CD4-positive, alpha-beta T cell (primary cell): ENCODE data around the gene ADARB2. TPM values are rescaled to one million over a fixed set of nuclear protein-coding genes. Genes with fewer than 3 reads are reported as not detected.

Experiments
- ATAC-seq: fragments of 200-7000 bp; cut with Tn5 transposase; one replicate; pipeline ENCODE4 v1.10.0; 2022; ENCODE audit warnings: mild to moderate bottlenecking; ENCODE audit not compliant: poor library complexity
- CTCF ChIA-PET: fragments of 350-600 bp; sonication (Branson Sonifier 250); formaldehyde crosslinking; loops from one replicate; lab custom pipeline; 2021; ENCODE audit warnings: antibody characterized with exemption, inconsistent platforms; lab: Charles Lee
- POLR2A ChIA-PET: fragments of 350-600 bp; sonication (Branson Sonifier 250); formaldehyde crosslinking; loops from one replicate; lab custom pipeline; 2021; ENCODE audit warnings: antibody characterized with exemption, inconsistent platforms; lab: Charles Lee
- DNase-seq, 14 experiments: peaks; one replicate each; pipeline ENCODE4 v3.0.0-alpha.2; 2013 to 2020; ENCODE audit warnings: mixed read lengths in 2 of 14
- H3K27ac ChIP-seq, 2 donors: one replicate each; pipeline versions ENCODE4 v1.5.1 to v1.7.0; 2013; ENCODE audit warnings: low read length in 2 of 2, low read depth in 1 of 2, mild to moderate bottlenecking in 1 of 2
- H3K27me3 ChIP-seq, 2 experiments: 1 replicate in 1 of 2; 2 replicates in 1 of 2; pipeline versions ENCODE4 v1.6.1 to v1.7.0; 2013; ENCODE audit warnings: low read length in 2 of 2, control low read depth in 1 of 2, mild to moderate bottlenecking in 1 of 2, moderate library complexity in 1 of 2; ENCODE audit not compliant: insufficient read depth in 2 of 2, control insufficient read depth in 1 of 2
- H3K36me3 ChIP-seq: one replicate; pipeline ENCODE4 v1.6.1; 2013; ENCODE audit warnings: low read length, control low read depth; ENCODE audit not compliant: insufficient read depth
- H3K4me1 ChIP-seq: one replicate; pipeline ENCODE4 v1.6.1; 2013; ENCODE audit warnings: low read length, control low read depth; ENCODE audit not compliant: insufficient read depth
- H3K4me3 ChIP-seq: one replicate; pipeline ENCODE4 v1.5.1; 2013; ENCODE audit warnings: mild to moderate bottlenecking, low read length, moderate library complexity
- H3K9me3 ChIP-seq, 2 experiments: 1 replicate in 1 of 2; 2 replicates in 1 of 2; pipeline versions ENCODE4 v1.6.1 to v1.7.0; 2013; ENCODE audit warnings: low read length in 2 of 2, mild to moderate bottlenecking in 2 of 2, control low read depth in 1 of 2, moderate library complexity in 1 of 2; ENCODE audit not compliant: control insufficient read depth in 1 of 2, insufficient read depth in 1 of 2
- H3K27ac Mint-ChIP-seq: one replicate; pipeline ENCODE4 v1.8.0; 2020; ENCODE audit warnings: mixed read lengths
- H3K27me3 Mint-ChIP-seq: one replicate; pipeline ENCODE4 v1.8.0; 2021; ENCODE audit warnings: mixed read lengths
- H3K36me3 Mint-ChIP-seq: one replicate; pipeline ENCODE4 v1.8.0; 2021; ENCODE audit warnings: low read depth, mixed read lengths
- H3K4me1 Mint-ChIP-seq: one replicate; pipeline ENCODE4 v1.8.0; 2021; ENCODE audit warnings: low read depth, mixed read lengths
- H3K4me3 Mint-ChIP-seq: one replicate; pipeline ENCODE4 v1.8.0; 2020; ENCODE audit warnings: mild to moderate bottlenecking, mixed read lengths
- H3K9me3 Mint-ChIP-seq: one replicate; pipeline ENCODE4 v1.8.0; 2020; ENCODE audit warnings: mixed read lengths
- CTCF ChIP-seq: fragments of 200-600 bp; IDR thresholded peaks from one replicate; pipeline ENCODE4 v1.8.0; 2022; ENCODE audit warnings: antibody characterized with exemption, mild to moderate bottlenecking
- intact Hi-C, 2 experiments: fragments of 100-400 bp; cut with DNase I in 1 of 2; cut with micrococcal nuclease in 1 of 2; formaldehyde crosslinking; loops; one replicate each; pipeline versions ENCODE4 v1.15.1 to v1.9.0; 2023 to 2025; cut with DNase I, micrococcal nuclease
- total RNA-seq, 174 experiments: library from RNA in 2 of 174; stranded (reverse) in 2 of 174; gene quantifications; one replicate each; pipeline ENCODE4 v1.2.3 and lab custom pipeline; 2021 to 2026

Gene ADARB2
- total RNA-seq, 2 experiments from 2014 or later = 0.14 TPM; not detected in 1

- ChIA-PET POLR2A (no interaction called here), CTCF (no interaction called here)
- Mint-ChIP-seq H3K4me1 (no peaks in the 10 kb centered on the region), H3K4me3 (no peak overlapping the region), H3K36me3 (no peaks in the 10 kb centered on the region), H3K27me3 (no peaks in the 10 kb centered on the region), H3K27ac (no peak overlapping the region), H3K9me3 (no peaks in the 10 kb centered on the region)
- H3K9me3 ChIP-seq = peaks cover 0 to 10% of the 10 kb centered on the region in 2 experiments
- no peaks in the 10 kb centered on the region for H3K36me3 ChIP-seq
- H3K27ac ChIP-seq = no peak overlapping the region
- DNase-seq (no peak), ATAC-seq (no peak)
- H3K4me1 ChIP-seq = no peaks in the 10 kb centered on the region
- intact Hi-C loops = no loop called here
- no peaks in the 10 kb centered on the region for H3K27me3 ChIP-seq
- no peak for TF ChIP-seq CTCF
- H3K4me3 ChIP-seq = no peak overlapping the region
Measured at GRCh38 chr10:1204434-1205326, 532.6 kb downstream of the ADARB2 start.

- no peaks in the 10 kb centered on the region for H3K9me3 Mint-ChIP-seq
- H3K4me1 Mint-ChIP-seq = no peaks in the 10 kb centered on the region
- DNase-seq (no peak), ATAC-seq (no peak)
- no peak overlapping the region for H3K27ac Mint-ChIP-seq
- no peak for TF ChIP-seq CTCF
- no peaks in the 10 kb centered on the region for H3K27me3 Mint-ChIP-seq
- Histone ChIP-seq H3K9me3 (peaks cover 0 to 13% of the 10 kb centered on the region in 2 experiments), H3K4me3 (no peak overlapping the region), H3K36me3 (no peaks in the 10 kb centered on the region), H3K27ac (no peak overlapping the region), H3K4me1 (no peaks in the 10 kb centered on the region), H3K27me3 (peaks cover 0 to 3% of the 10 kb centered on the region in 2 experiments)
- ChIA-PET POLR2A (no interaction called here), CTCF (no interaction called here)
- H3K36me3 Mint-ChIP-seq = no peaks in the 10 kb centered on the region
- no peak overlapping the region for H3K4me3 Mint-ChIP-seq
- intact Hi-C loops = no loop called here
Measured at GRCh38 chr10:1203704-1204103, 533.6 kb downstream of the ADARB2 start.

GRCh38 chr10:1203216-1203615 is 534.1 kb downstream of the ADARB2 start:
- peaks cover 0 to 3% of the 10 kb centered on the region in 2 experiments for H3K27me3 ChIP-seq
- DNase-seq (no peak), ATAC-seq (no peak)
- no peaks in the 10 kb centered on the region for H3K36me3 Mint-ChIP-seq
- no peak overlapping the region for H3K4me3 ChIP-seq
- ChIA-PET CTCF (no interaction called here), POLR2A (no interaction called here)
- no peaks in the 10 kb centered on the region for H3K27me3 Mint-ChIP-seq
- peaks cover 0 to 13% of the 10 kb centered on the region in 2 experiments for H3K9me3 ChIP-seq
- H3K36me3 ChIP-seq = no peaks in the 10 kb centered on the region
- no peak overlapping the region for H3K27ac Mint-ChIP-seq
- TF ChIP-seq CTCF = no peak
- no peaks in the 10 kb centered on the region for H3K4me1 ChIP-seq
- no peak overlapping the region for H3K27ac ChIP-seq
- H3K4me1 Mint-ChIP-seq = no peaks in the 10 kb centered on the region
- intact Hi-C loops = no loop called here
- H3K4me3 Mint-ChIP-seq = no peak overlapping the region
- no peaks in the 10 kb centered on the region for H3K9me3 Mint-ChIP-seq
